Tibial nerve (tissue), 4 donors: ENCODE results near the gene TXNIP. TPM values are rescaled to one million over a fixed set of nuclear protein-coding genes. Genes with fewer than 3 reads are reported as not detected.
A peak's percentile ranks its signal among the peaks of the same experiment; 100 is the strongest.

ENCODE experiments used
- DNase-seq, 2 donors: peaks; one replicate each; pipeline ENCODE4 v3.0.0-alpha.2; 2019; ENCODE audit warnings: low spot score in 2 of 2
- H3K27ac ChIP-seq, 4 donors: fragments of 200-600 bp; sonication (generic) in 3 of 4; one replicate each; pipeline ENCODE4 v1.5.1; 2017 to 2019; ENCODE audit warnings: mild to moderate bottlenecking in 1 of 4
- H3K27me3 ChIP-seq, 2 donors: fragments of 200-600 bp; sonication (generic) in 1 of 2; one replicate each; pipeline versions ENCODE4 v1.5.1 to v1.6.0; 2017 to 2019
- H3K36me3 ChIP-seq, 3 donors: fragments of 200-600 bp; sonication (generic); one replicate each; pipeline ENCODE4 v1.5.1; 2018 to 2019
- H3K4me1 ChIP-seq, 4 donors: fragments of 200-600 bp; sonication (generic) in 3 of 4; one replicate each; pipeline ENCODE4 v1.5.1; 2017 to 2019
- H3K4me3 ChIP-seq, 4 donors: fragments of 200-600 bp; sonication (generic) in 3 of 4; one replicate each; pipeline ENCODE4 v1.5.1; 2017 to 2019; ENCODE audit warnings: mild to moderate bottlenecking in 1 of 4, moderate library complexity in 1 of 4
- H3K9me3 ChIP-seq, 4 donors: fragments of 200-600 bp; sonication (generic) in 3 of 4; one replicate each; pipeline ENCODE4 v1.5.1; 2017 to 2019
- CTCF ChIP-seq, 5 experiments: fragments of 200-600 bp in 3 of 5; fragments of 450-650 bp in 2 of 5; sonication (generic) in 3 of 5; IDR thresholded peaks; one replicate each; pipeline ENCODE4 v1.5.1; 2016 to 2019; ENCODE audit warnings: antibody characterized with exemption in 5 of 5, mild to moderate bottlenecking in 3 of 5, moderate library complexity in 2 of 5
- EP300 ChIP-seq, 2 donors: sonication (generic); formaldehyde crosslinking; IDR thresholded peaks; one replicate each; pipeline ENCODE4 v1.6.1; 2017; ENCODE audit warnings: antibody characterized with exemption in 2 of 2, mild to moderate bottlenecking in 1 of 2
- POLR2A ChIP-seq, 2 donors: fragments of 450-650 bp; IDR thresholded peaks; one replicate each; pipeline ENCODE4 v1.6.1; 2017; ENCODE audit warnings: antibody characterized with exemption in 2 of 2, mild to moderate bottlenecking in 2 of 2, moderate library complexity in 2 of 2
- WGBS, 2 donors: methylation state at CpG; one replicate each; pipeline ENCODE4 v1.1.5; 2018; 5-methylcytosine and 5-hydroxymethylcytosine counted together
- total RNA-seq, 4 donors: library from RNA; depleted of rRNA; stranded (reverse); fragments of >200 nt; gene quantifications; one replicate each; pipeline ENCODE4 v1.1.0, GENCODE V29; 2016

The TXNIP gene
- total RNA-seq, 4 donors from 2014 or later, result 1,863 to 2,525 (median 2,185) TPM

GRCh38 chr1:145986551-145986950 lies 9.8 kb downstream of the TXNIP start:
- Histone ChIP-seq H3K27me3 (no peaks in the 10 kb centered on the region), H3K4me1 (peaks cover 0 to 74% (median 41%) of the 10 kb centered on the region in 4 donors), H3K9me3 (no peaks in the 10 kb centered on the region), H3K4me3 (no peak overlapping the region), H3K36me3 (no peaks in the 10 kb centered on the region), H3K27ac (peak overlapping the region; percentile 58 to 99 (median 80))
- no peak for DNase-seq
- WGBS, 2 donors, result 91 to 92% methylated on average over 6 of the region's 6 CpGs
- TF ChIP-seq EP300 (IDR thresholded peaks at IDR 0.05) (no peak), CTCF (IDR thresholded peaks at IDR 0.05) (no peak), POLR2A (IDR thresholded peaks at IDR 0.05) (no peak)

GRCh38 chr1:145985502-145986439 lies 10.6 kb downstream of the TXNIP start:
- Histone ChIP-seq H3K27ac (peak overlapping the region; percentile 67 to 99 (median 85)), H3K9me3 (no peaks in the 10 kb centered on the region), H3K4me1 (peaks cover 0 to 76% (median 48%) of the 10 kb centered on the region in 4 donors), H3K27me3 (no peaks in the 10 kb centered on the region), H3K4me3 (peak overlapping the region in 1 of 4 donors; percentile 34), H3K36me3 (no peaks in the 10 kb centered on the region)
- DNase-seq, result peak in 1 of 2 donors; percentile 69
- 40% methylated on average over 15 of the region's 15 CpGs for WGBS, 2 donors
- TF ChIP-seq POLR2A (IDR thresholded peaks at IDR 0.05) (peak in 1 of 2 donors; percentile 8), EP300 (IDR thresholded peaks at IDR 0.05) (peak in 1 of 2 donors; percentile 51), CTCF (IDR thresholded peaks at IDR 0.05) (no peak)

GRCh38 chr1:145985129-145985501 lies 11.3 kb downstream of the TXNIP start:
- Histone ChIP-seq H3K27ac (peak overlapping the region; percentile 67 to 99 (median 85)), H3K36me3 (no peaks in the 10 kb centered on the region), H3K4me3 (peak overlapping the region in 1 of 4 donors; percentile 34), H3K4me1 (peaks cover 0 to 76% (median 49%) of the 10 kb centered on the region in 4 donors), H3K27me3 (no peaks in the 10 kb centered on the region), H3K9me3 (no peaks in the 10 kb centered on the region)
- no peak for DNase-seq
- 52 to 55% methylated on average over 2 of the region's 2 CpGs for WGBS, 2 donors
- no peak for TF ChIP-seq CTCF (IDR thresholded peaks at IDR 0.05)
- TF ChIP-seq POLR2A (IDR thresholded peaks at IDR 0.05), result no peak
- TF ChIP-seq EP300 (IDR thresholded peaks at IDR 0.05), result no peak

- Histone ChIP-seq H3K36me3 (no peaks in the 10 kb centered on the region), H3K9me3 (no peaks in the 10 kb centered on the region), H3K4me1 (peaks cover 0 to 79% (median 53%) of the 10 kb centered on the region in 4 donors), H3K4me3 (no peak overlapping the region), H3K27ac (peak overlapping the region; percentile 54 to 99 (median 85)), H3K27me3 (no peaks in the 10 kb centered on the region)
- DNase-seq, result no peak
- no peak for TF ChIP-seq POLR2A (IDR thresholded peaks at IDR 0.05)
- no peak for TF ChIP-seq CTCF (IDR thresholded peaks at IDR 0.05)
- no peak for TF ChIP-seq EP300 (IDR thresholded peaks at IDR 0.05)
- WGBS, 2 donors, result 91 to 93% methylated on average over 12 of the region's 12 CpGs
These were observed 12.2 kb downstream of the TXNIP start for GRCh38 chr1:145983960-145984830.
